ENCODE measurements around the gene TSC2.
"Not testable (repeated sequence)": the region's sequence is repeated elsewhere in the genome, so short reads cannot be mapped to it uniquely, and the experiment has no call there.

The TSC2 gene

GRCh38 chr16:2105291-2105690 is 57.5 kb downstream of the TSC2 start:
- not testable (repeated sequence) for DNase-seq (ENCODE audit: low spot score)

DNA sequence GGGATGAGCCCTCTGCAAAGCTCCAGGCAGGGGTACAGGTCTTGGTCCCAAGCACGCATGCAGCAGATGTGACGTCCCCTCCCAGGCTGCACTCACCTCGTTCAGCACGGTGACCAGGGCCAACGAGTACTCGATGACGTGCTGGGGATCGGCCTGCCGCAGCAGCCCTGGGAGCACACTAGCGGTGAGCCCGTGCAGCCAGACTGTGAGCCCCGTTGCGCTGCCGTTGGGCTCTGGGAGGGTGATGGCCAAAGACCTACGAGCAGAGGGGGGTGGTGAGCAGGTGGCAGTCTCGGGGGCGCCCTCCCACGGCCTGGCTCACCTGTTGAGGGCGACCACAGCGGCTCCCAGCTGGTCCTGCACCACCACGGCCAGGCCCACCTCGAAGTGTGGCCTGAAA is 58.0 kb downstream of the TSC2 start:
- DNase-seq (ENCODE audit: low spot score): not testable (repeated sequence)

DNA sequence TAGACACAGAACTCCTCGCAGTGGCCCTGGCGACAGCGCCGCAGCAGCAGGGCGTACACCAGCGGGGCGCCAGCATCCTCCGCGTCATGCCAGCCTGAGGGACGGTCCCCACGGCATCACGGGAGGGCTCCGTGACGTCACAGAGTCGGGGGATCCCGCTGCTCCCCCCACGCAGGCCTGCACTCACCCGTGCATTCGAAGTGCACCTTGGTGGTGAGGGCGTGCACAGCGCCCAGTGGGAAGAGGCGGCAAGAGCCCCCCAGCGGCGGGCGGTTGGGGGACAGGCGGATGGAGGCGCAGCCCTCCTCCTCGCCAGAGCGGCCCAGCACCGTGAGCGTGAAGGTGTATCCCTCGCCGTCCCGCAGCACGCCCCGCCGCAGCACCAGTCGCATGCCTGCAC is 58.4 kb downstream of the TSC2 start:
- DNase-seq (ENCODE audit: low spot score): not testable (repeated sequence)

DNA sequence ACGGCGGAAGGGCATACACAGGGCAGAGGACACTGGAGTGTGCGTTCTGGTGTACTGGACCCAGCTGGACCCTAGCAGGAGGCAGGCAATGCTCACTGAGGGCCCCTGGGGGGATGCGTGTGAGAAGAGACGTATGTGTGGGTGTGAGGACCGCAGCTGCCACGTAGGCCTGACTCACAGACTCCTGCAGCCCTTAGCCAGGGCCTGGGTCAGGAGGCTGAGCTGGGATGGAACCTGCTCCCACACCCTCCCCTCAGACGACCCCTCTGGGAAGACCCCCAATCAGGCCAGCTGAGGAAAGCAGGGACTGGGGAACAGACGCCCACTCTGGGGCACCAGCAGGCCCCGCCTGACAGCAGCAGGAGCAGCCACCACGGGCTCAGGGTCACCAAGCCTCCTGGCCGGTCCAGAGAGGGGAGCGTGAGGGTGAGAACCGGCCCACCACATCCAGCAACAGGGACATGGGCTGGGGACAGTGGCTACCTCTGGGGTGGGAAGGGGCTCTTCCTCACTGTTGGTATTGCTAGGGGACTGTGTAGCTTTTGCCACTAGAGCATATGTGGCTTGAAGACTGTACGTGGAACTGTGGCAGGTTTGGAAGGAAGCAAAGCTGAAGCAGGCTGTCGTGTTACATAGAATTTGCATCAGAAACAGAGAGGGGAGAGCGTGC is 59.5 kb downstream of the TSC2 start:
- DNase-seq (ENCODE audit: low spot score): not testable (repeated sequence)

GRCh38 chr16:2107791-2108125 is 60.0 kb downstream of the TSC2 start:
- not testable (repeated sequence) for DNase-seq (ENCODE audit: low spot score)

DNA sequence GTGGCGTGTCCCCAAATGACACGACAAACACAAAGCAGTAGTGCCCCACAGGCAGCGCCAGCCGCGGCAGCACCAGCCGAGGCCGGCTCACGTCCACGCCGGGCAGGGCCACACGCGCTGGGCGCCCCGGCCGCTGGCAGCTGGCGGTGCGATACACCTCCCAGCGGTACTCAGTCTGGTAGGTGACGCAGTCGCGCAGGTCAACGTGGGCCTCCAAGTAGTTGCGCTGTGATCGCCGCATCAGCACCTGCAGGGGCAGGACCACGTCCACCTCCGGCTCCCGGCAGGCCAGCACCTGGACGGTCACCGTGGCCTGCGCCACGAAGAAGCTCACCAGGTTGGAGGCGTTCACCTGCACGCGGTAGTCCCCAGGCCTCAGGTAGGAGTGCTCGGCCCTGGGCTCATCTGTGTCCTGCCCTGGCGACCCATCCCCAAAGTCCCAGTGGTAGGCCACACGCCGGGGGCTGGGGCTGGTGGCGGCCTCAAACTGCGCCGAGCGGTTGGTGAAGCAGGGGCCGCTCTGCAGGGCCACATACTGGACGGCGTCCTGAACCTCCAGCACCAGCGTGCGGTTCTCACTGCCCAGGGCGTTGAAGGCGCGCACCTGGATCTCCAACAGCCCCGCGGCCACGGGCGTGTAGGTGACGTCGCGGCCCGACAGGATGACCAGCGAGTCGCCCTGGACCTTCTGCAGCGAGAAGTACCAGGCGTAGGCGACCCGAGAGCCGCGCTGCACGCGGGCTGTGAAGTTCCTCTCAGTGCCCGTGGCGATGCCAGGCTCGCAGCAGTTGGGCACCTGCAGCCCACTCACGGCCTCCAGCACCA is 60.9 kb downstream of the TSC2 start:
- not testable (repeated sequence) for DNase-seq (ENCODE audit: low spot score)

DNA sequence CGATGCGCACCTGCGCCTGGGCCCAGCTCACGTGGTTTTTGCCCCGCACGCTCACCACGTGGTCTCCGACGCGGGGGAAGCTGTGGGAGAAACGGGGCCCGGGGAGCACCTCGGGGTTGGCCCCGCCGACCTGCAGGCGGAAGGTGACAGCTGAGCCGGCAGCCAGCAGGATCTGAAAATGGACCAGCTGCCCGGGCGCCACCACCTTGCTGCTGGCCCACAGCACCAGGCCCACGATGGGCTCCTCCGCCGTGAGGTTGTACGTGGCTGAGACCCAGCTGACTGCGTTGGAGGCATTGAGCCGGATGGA is 61.4 kb downstream of the TSC2 start:
- DNase-seq (ENCODE audit: low spot score): not testable (repeated sequence)

- not testable (repeated sequence) for DNase-seq (ENCODE audit: low spot score)
These were observed 62.1 kb downstream of the TSC2 start for GRCh38 chr16:2109872-2110271.

GRCh38 chr16:2110332-2111008 is 62.7 kb downstream of the TSC2 start:
- not testable (repeated sequence) for DNase-seq (ENCODE audit: low spot score)

DNA sequence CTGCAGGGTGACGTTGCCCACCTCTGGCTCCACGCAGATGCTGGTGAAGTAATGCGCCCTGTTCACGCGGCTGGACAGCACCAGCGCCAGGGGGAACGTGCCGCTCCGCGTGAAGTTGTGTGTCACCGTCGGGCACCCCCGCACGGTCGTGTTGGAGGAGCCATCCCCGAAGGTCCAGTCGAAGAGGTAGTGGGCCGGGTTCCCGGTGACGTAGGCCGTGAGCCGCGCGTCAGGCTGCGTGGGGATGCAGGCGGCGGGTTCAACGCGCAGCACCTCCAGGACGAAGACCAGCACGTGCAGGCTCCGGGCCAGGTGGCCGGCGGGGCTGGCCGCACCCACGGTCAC is 63.2 kb downstream of the TSC2 start:
- not testable (repeated sequence) for DNase-seq (ENCODE audit: low spot score)

DNA sequence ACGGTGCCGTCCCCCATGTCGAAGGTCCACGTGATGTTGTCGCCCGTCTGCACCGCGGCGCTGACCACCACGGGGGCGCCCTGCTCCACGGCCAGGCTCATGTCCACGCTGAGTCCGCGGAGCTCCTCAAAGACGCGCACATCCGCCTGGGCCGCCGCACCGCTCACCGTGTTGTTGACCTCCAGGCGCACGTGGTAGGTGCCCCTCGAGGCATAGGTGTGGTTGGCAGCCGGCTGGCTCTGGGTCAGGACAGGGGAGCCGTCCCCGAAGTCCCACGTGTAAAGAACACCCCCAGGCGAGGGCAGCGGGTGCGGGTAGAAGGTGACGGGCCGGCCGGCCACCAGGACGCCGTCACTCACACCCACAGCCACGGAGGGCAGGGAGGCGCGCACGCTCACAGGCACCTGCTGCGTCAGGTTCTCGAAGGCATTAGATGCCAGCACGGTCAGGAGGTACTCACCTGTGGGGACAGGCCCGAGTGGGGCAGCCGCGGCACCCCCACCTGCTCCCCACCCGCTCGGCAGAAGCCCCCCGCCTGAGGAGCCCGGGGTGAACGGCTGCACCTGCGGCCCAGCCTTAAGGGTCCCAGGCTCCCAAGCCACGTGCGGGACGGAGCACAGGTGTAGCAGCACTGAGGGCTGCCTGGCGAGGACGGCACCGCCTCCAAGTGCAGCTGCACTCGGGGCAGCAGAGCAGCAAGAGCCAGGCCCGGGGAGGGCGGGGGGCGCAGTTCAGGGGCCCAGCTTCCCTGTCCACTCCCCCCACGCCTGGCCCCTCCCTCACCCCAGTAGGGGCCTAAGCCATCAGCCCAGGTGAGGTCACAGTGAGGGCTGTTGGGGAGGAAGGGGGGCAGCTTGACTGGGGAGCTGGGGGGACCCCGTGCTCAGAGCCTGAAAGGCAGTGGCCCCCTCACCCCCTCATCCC is 63.9 kb downstream of the TSC2 start:
- DNase-seq (ENCODE audit: low spot score): not testable (repeated sequence)

DNA sequence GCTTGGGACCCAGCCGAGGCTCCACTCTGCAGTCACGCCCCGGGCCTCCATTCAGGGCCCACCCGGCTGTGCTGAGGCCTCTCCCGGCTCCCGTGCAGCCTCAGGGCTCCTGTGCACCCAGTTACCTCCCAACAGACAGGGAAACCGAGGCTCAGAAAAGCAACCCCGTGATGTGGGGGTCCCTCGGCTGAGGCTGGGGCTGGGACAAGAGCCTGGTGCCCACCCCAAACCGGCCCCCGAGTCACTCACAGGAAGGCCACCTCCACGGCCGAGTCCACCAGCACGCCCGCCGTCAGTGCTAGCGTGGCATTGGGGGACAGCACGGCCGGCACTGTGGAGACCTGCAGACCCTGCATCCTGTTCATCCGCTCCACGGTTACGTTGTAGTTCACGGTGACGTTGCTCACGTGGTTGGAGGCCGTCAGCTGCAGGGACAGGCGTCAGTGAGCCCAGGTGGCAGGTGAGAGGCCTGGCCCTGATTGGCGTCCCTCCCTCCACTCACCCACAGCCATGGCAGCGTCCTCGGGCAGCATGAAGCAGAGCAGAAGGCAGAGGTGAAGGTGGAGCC is 64.8 kb downstream of the TSC2 start:
- DNase-seq (ENCODE audit: low spot score): not testable (repeated sequence)

DNA sequence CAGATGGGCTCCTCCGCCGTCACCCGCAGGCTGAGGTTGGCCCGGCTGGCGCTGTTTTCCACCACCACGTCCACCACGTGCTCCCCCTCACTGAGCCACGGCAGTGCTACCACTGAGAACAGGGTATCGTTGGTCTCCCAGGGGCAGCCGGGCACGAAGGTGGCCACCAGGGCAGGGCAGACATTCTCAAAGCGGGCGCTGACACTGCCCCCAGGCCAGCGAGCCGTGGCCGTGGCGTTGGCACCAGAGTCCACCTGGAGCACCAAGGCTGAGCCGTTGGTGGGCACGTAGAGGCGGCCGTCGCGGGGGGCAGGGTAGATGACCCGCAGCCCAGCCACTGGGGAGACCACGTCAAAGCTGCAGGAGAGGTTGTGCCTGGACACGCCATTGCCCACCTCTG is 66.4 kb downstream of the TSC2 start:
- DNase-seq (ENCODE audit: low spot score): not testable (repeated sequence)

- not testable (repeated sequence) for DNase-seq (ENCODE audit: low spot score)
These were observed 67.3 kb downstream of the TSC2 start for GRCh38 chr16:2114885-2115590.

GRCh38 chr16:2115591-2115973 is 67.8 kb downstream of the TSC2 start:
- DNase-seq (ENCODE audit: low spot score): no peak

GRCh38 chr16:2116428-2116827 is 68.6 kb downstream of the TSC2 start:
- not testable (repeated sequence) for DNase-seq (ENCODE audit: low spot score)

GRCh38 chr16:2117341-2117740 is 69.6 kb downstream of the TSC2 start:
- DNase-seq (ENCODE audit: low spot score): not testable (repeated sequence)

GRCh38 chr16:2117960-2118722 is 70.4 kb downstream of the TSC2 start:
- DNase-seq (ENCODE audit: low spot score): not testable (repeated sequence)

- DNase-seq (ENCODE audit: low spot score): not testable (repeated sequence)
These were observed 73.5 kb downstream of the TSC2 start for GRCh38 chr16:2121325-2121724.

DNA sequence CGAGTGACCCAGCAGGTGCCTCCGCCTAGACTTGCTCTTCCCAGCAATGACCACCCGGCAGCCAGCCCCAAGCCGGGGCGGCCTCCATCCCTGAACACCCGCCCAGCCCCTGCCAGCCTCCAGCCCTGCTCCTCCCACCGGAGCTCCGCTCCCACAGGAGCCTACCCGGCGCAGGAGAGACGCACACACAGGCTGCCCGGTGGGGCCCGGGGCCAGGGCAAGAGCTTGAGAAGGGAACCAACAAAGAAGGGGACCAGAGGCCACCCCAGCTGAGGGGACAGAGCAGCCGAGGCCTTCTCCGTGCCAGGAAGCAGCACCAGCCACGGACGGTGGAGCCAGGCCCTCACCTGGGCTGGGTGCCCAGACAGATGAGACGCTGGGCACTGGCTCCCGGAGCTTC is 74.1 kb downstream of the TSC2 start:
- no peak for DNase-seq (ENCODE audit: low spot score)

All from LoVo (cell line).